Nucleus accumbens (tissue), 56 donors: Measurements from ENCODE around the gene KCNG3.

Experiments
- DNase-seq, 56 donors: peaks; one replicate each; lab custom pipeline; 2025; lab: John Stamatoyannopoulos, UW

Gene KCNG3, protein sequence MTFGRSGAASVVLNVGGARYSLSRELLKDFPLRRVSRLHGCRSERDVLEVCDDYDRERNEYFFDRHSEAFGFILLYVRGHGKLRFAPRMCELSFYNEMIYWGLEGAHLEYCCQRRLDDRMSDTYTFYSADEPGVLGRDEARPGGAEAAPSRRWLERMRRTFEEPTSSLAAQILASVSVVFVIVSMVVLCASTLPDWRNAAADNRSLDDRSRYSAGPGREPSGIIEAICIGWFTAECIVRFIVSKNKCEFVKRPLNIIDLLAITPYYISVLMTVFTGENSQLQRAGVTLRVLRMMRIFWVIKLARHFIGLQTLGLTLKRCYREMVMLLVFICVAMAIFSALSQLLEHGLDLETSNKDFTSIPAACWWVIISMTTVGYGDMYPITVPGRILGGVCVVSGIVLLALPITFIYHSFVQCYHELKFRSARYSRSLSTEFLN

DNA sequence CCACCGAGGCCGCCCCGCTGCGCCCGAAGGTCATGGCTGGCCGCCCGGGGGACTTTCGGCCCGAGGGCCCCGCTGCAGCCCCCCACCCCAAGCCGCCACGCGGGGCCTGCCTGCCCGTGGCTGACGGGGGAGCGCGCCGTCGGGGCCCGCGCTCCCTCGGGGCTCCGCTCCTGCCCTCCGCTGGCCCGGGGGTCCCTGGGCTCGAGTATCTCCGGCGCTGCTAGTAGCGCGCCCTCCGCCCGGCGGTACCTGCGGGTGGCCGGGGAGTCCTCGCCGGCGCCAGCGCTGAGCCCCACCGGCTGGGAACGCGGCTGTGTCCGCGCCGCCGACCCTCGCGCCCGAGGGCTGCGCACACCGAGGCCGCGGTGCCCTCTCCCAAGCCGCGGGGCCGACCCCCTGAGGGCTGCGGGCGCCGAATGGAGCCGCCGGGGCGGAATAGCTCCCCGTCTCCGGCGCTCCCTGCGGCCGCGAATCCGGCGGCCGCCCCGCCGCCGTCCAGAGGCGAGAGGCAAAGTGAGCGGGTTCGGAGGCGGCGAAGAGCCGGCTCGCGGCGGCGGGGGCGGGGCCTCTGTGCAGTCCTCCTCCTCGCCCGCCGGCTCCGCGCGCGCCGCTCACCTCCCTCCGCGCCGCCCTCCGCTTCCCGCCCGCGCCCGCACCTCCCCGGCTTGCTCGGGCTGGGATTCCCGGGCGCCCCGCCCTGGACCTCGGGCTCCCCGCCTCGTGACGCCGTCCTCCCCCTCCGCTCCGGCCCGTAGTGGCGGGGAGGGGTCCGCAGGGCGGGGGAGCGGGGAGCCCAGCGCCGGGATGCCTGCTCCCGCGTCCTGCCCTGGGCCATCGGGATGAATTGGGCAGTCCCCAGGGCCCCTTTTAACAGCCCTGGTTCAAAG is at the start of gene KCNG3:
Gene KCNG3, minus strand, starts transcription at position 515 of the 887 bp plus-strand sequence. Its CDS starts 481 bp downstream, at position 34.
- DNase-seq, result peak in 26 of 56 donors; percentile 2 to 66 (median 29)

DNA sequence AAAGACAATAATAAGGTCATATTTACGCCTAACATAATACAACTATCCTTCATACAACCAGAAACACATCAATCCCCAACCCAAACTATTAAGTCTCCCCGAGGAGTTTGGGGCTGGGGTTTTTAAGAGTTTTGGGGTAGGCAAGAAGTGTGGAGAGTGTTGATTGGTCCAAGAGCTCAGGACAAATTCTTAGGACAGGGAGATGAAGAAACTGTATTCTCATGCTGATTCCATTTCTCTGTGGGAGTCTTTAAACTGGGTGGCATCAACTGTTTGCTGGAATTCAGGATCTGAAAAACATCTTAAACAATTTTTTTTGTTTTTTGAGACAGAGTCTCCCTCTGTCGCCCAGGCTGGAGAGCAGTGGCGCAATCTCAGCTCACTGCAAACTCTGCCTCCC is 49.1 kb upstream of the KCNG3 start:
- no peak for DNase-seq

DNA sequence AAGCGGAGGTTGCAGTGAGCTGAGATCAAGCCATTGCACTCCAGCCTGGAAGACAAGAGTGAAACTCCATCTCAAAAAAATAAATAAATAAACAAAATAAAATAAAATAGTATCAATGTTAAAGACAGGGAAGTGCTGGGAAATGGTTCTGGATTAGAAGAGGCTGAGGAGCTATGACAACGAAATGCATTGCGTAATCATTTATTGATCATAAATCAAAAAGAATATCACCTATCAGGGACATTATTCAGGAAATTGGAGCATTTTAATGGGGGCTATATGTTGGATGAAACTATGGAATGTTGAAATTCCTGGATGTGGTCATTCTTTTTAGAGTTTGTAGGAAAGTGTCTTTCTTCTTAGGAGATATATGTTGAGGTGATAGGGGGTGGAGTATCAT is 43.7 kb upstream of the KCNG3 start:
- no peak for DNase-seq

DNA sequence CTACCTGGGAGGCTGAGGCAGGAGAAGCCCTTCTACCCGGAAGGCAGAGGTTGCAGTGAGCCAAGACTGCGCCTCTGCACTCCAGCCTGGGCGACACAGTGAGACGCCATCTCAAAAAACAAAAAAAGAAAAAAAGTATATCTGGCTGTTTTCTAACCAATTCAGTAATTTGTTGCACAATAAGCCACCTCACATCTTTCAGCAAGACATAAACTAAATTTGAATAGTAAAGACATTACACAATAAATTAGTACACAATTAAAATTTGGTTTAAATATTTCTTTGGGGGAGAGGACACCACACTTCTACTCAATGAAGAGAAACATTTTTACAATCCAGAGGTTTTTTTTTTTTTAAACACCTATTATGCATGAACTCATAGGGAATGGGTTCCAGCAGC is 38.6 kb upstream of the KCNG3 start:
- DNase-seq, result no peak

DNA sequence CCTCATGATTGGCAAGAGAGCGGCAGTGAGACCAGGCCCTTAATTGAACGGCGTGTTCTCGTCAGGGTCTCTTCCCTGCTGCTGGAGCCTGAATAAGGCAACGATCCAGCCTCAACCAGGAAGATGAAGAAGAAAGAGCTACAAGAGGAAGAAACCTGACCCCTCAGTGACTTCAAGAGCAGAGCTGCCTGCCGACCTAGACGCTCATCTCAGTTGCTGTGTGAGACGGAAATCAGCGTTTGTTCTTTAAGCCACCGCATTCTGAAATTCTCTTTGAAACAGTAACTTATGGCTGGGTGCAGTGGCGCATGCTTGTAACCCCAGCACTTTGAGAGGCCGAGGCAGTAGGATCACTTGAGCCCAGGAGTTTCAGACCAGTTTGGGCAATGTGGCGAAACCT is 29.6 kb upstream of the KCNG3 start:
- DNase-seq, result no peak

DNA sequence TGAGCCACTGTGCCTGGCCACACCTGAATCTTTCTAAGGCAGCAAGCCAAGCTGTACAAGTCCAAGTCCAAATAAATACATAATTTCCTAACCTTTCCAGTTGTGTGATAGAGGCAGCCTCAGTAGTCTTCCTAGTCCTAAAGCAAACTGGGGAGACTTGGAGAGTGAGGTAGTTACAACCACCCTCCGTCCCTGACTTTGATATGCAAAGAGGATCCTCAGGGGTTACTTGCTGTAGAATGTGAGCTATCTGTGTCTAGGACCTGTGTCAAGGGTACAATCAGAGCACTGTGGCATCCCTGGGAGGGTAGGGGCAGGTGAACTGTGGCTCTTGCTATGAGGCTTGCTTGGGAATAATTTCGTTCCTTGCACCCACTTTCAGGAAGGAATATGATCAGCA is 28.3 kb upstream of the KCNG3 start:
- DNase-seq, result no peak

DNA sequence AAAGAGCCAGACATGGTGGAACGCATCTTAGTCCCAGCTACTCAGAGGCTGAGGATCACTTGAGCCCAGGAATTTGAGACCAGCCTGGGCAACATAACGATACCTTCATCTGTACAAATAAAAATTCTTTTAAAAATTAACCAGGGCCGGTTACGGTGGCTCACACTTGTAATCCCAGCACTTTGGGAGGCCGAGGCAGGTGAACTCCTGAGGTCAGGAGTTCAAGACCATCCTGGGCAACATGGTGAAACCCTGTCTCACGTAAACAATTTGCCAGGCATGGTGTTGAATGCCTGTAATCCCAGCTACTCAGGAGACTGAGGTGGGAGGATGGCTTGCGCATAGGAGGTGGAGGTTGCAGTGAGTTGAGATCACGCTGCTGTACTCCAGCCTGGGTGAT is 25.8 kb upstream of the KCNG3 start:
- no peak for DNase-seq

DNA sequence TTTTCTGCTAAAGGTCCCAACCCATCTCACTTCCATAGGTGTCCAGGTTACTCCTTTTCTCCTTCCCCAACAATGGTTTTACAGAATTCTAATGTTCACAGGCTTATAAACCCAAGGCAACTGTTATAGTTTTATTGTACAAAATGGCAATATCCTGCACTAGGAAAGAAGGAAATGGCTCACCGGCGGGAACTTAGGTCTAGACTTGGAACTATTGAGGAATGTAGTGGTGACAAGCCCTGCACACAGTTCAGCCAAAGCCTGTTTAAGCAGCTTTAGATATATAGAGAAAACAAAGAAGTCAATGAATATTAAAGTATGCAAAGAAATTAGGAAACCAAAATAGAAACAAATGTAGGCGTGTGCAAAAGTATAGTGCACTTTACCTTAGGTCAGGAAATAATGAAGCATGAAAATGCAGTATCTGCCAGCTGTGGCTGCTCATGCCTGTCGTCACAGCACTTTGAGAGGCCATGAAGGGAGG is 22.7 kb upstream of the KCNG3 start:
- no peak for DNase-seq

DNA sequence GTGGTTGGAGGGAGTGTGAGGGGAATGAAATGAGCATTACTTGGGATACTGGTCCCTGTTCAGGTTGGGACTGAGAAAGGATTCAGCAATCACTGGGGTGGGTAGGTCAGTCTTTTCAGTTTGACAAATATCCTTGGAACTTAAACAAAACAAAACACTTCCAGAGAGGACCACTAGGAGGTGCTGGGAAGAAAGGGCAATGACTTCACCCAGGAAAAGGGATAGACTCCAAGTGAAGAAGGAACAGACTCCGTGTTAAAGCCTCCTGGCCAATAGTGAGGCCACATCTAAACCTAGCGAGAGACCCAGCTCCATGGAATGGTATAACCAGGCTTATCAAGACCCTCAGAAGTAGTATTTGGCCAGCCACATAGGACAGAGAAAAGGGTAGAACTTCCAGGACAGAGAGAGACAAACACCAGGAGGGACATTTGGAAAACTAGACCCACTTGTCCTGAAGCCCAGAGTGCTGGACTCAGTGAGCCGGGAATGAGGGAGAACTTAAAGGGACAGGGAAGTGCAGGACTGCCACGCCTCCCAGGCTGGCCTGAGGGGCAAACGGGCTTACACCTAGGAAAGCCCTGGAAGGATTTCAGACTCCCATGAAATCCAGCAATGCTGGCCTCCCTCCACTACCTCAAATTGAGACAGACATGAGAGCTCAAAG is 19.6 kb upstream of the KCNG3 start:
- DNase-seq, result peak in 2 of 56 donors; percentile 2 to 13

DNA sequence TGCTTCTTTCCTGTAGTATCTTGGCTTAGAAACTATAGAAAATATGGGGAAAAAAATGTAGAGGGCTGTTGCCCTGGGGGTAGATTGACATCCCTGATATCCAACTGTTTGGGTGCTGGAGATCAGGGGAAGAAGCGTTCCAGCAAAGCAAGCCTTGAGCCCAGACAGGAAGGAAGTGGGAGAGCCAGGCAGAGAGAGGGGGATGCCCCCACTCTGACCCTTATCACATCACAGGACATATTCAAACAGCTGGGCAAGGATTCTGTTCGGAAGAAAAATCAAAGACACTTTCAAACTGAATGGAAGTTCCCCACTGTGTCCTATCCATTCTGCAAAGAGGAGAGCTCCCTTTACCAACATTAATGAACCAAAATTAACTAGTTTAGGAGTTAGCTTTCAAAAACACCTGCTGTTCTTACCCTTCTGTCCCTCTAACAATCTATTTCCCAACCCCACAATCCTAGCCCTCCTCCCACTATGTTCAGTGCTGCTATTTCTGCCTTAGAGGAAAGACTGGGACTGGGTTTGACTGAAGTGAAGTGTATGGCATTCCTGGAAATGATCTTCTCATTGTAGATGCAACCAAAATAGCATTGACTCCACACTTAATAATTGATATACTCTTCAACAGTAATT is 16.9 kb upstream of the KCNG3 start:
- DNase-seq, result no peak

DNA sequence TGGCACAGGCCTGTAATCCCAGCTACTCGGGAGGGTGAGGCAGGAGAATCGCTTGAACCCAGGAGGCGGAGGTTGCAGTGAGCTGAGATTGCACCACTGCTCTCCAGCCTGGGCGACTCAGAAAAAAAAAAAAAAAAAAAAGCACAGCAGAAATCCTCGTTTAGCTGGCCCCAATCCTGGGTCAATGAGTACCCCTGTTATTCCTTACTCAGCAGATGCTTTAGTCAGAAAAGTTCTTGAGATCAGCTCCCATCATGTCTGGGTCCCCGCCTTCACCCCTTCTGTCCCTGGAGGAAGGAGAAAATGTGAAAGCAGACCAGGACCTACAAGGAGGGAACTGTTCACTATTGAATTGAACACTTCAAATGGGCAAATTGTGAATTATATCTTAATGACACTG is 16.4 kb upstream of the KCNG3 start:
- no peak for DNase-seq

DNA sequence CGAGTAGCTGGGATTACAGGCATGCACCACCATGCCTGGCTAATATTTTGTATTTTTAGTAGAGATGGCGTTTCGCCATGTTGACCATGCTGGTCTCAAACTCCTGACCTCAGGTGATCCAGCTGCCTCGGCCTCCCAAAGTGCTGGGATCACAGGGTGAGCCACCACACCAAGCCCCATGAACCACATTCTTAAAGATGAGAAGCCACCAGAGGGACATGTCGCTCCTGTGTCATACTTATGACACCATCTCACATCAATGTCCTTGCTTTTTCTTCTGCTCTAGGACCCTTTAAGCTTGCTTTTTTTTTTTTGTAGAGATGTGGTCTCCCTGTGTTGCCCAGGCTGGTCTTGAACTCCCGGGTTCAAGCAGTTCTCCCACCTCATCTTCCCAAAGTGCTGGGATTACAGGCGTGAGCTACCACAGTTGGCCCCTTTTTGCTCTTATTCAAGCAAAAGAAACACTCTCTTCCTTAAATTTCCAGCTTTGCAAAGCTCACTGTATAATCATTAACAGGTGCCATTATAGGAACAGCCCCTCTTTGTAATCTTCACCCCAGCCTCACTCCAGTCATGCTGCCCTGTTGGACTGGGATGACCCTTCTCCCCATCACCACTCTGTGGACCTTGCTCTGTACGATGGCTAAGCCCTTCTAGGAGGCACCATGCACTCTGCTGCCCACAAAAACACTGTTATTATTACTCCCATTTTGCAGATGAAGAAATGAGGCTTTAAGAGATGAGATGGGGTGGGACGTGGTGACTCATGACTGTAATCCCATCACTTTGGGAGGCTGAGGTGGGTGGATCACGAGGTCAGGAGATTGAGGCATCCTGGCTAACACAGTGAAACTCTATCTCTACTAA is 10.8 kb upstream of the KCNG3 start:
- no peak for DNase-seq

DNA sequence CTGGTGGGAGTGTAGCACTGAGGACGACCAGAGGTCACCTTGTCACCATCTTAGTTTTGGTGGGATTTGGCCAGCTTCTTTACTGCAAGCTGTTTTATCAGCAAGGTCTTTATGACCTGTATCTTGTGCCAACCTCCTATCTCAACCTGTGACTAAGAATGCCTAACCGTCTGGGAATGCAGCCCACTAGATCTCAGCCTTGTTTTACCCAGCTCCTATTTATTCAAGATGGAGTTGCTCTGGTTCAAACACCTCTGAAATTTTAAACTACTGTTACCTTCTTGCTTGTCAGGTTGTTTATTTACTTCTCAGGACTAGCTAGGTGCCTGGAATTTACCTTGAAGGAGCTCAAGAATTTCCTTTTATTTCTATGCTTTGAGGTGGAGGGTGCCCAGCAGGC is 9.5 kb upstream of the KCNG3 start:
- no peak for DNase-seq

DNA sequence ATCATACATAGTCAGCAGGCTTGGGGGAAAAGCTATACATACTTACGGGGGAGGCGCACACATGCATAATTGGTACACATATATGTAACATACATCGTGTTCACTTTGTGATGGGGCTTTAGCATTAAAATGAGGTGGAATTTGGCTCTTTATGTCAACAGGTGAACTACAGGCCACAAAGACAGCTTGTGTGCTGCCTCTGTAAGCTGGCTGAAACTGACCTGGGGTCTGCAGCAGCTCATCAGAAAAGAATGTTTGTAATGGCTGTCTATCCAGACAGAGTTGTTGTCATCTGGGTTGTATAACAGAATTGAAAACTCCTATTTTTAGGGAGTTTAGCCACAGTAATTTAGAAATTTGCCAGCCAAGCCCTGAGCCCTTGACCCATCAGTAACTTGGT is 4.7 kb upstream of the KCNG3 start:
- DNase-seq, result no peak

DNA sequence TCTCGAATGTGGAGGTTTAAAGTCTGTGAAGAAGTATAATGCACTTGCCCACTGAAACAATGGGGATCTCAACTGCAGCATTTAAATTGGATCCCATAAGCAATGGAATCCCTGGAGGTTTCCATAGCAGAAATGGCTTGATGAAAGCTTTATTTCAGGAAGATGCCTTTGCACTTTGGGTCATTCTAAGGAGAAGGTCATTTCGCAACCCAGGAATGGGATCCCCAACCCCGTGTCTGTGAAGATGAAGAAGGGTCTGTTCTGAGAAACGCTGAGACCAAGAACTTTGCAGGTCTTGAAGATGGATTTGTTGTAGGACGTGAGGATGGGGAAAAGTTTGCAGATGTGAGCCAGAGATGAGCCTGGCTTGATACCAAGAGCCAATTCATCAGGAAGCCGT is 1.8 kb upstream of the KCNG3 start:
- DNase-seq, result no peak

DNA sequence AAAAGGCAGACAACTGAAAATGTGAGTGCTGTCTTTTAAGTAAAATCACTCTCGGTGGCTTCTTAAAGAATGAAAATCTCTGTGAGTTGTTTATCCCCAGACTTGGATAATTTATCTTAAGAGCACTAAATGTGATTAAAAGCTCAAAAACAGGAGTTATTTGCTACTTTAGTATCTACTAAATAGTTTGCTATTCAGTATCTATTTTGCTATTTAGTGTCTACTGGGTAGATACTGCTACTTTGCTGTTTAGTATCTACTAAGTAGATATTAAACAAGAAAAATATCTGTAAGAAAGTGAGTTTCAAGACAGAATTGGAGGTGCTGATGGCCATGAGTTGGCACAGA is 1.4 kb upstream of the KCNG3 start:
- no peak for DNase-seq

DNA sequence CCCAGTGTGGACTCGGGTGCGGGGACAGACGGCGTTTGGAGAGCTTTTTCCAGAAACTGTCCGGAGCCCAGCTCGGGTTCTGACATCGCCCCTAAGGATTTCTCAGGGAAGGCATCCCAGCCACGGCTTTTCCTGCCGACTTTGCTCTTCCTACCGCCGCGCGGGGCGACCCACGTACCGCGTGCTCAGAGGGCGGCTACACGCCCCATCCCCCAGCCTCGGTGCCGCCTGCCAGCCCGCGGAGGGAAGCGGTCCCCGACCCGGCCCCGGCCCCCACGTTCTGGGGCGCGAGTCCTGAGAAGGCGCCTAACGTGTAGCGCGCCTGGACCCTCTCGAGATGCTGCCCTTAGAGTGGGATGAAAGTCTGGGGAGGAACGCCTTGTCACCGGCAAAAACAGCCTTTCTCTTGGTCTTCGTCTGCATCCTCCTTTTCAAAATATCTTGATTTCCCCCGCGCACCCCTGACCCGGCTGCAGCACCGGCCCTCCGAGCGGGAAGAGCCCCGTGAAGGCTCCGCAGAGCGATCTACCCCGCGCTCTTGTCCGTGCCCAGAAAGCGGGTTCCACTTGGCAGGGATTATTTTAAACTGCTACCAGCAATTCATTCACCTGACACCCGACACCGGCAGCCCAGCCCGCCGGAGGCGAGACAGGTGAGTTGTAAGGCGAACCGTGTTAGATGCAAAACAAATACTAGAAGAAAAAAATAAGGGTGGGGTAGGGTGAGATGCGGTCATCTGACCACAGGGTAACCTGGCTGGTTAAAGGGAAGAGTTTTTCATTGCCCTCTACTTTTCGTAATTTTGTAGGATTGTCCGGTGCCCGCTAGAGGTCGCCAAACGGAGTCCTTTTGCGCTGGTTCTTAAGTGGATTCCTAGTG is 812 bp upstream of the KCNG3 start:
- DNase-seq, result peak in 48 of 56 donors; percentile 3 to 83 (median 46)

DNA sequence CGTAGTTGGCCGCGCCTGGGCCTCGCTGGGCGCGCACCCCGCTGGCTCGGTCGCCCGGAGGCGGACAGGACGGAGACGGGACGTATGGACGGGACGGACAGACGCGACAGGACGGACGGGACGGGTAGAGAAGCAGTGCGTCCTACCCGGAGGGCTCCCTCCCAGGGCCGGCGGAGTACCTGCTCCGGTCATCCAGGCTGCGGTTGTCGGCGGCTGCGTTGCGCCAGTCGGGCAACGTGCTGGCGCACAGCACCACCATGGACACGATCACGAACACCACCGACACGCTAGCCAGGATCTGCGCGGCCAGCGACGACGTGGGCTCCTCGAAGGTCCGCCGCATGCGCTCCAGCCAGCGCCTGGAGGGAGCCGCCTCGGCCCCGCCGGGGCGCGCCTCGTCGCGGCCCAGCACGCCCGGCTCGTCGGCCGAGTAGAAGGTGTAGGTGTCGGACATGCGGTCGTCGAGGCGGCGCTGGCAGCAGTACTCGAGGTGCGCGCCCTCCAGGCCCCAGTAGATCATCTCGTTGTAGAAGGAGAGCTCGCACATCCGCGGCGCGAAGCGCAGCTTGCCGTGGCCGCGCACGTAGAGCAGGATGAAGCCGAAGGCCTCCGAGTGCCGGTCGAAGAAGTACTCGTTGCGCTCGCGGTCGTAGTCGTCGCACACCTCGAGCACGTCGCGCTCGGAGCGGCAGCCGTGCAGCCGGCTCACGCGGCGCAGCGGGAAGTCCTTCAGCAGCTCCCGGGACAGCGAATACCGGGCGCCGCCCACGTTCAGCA is 903 bp downstream of the KCNG3 start:
- DNase-seq, result peak in 10 of 56 donors; percentile 3 to 52 (median 18)
